SK-N-SH (cell line): ENCODE results near the gene NKX1-1.

Source experiments
- MEF2A ChIP-seq: IDR thresholded peaks from 2 replicates; pipeline ENCODE4 v1.4.0; 2012; ENCODE audit warnings: low read depth, borderline replicate concordance
- TCF12 ChIP-seq: IDR thresholded peaks from 2 replicates; pipeline ENCODE4 v1.4.0; 2012
- USF2 ChIP-seq: fragments of 150-350 bp; IDR thresholded peaks from 2 replicates; pipeline ENCODE4 v1.6.1; 2017; ENCODE audit warnings: antibody characterized with exemption, low read length, low read depth, borderline replicate concordance
- YY1 ChIP-seq: IDR thresholded peaks from 2 replicates; pipeline ENCODE4 v1.4.0; 2012; ENCODE audit warnings: low read depth, mild to moderate bottlenecking

- TF ChIP-seq YY1 = no peak
- no peak for TF ChIP-seq TCF12
- TF ChIP-seq USF2 = no peak
- TF ChIP-seq MEF2A = no peak
Observed at GRCh38 chr4:1369091-1369450, 37.2 kb downstream of the NKX1-1 start.
